HUES6 (cell line): ENCODE results near the gene KDM4F.

ENCODE experiments used
- H3K27ac ChIP-seq: 2 replicates; pipeline ENCODE4 v1.7.0; 2013; ENCODE audit warnings: low read depth, mild to moderate bottlenecking, low read length, inconsistent platforms
- H3K27me3 ChIP-seq: 2 replicates; pipeline ENCODE4 v1.6.1; 2013; ENCODE audit warnings: low read length; ENCODE audit not compliant: control insufficient read depth, insufficient read depth
- H3K36me3 ChIP-seq: 2 replicates; pipeline ENCODE4 v1.6.1; 2013; ENCODE audit warnings: low read length; ENCODE audit not compliant: control insufficient read depth, insufficient read depth
- H3K4me1 ChIP-seq: 2 replicates; pipeline ENCODE4 v1.6.1; 2013; ENCODE audit warnings: low read length; ENCODE audit not compliant: control insufficient read depth, insufficient read depth
- H3K4me3 ChIP-seq: 2 replicates; pipeline ENCODE4 v1.5.1; 2013; ENCODE audit warnings: low read depth, low read length
- H3K9ac ChIP-seq: one replicate; pipeline ENCODE4 v1.6.1; 2013; ENCODE audit warnings: mild to moderate bottlenecking, low read length
- H3K9me3 ChIP-seq: 2 replicates; pipeline ENCODE4 v1.6.1; 2013; ENCODE audit warnings: low read depth, low read length; ENCODE audit not compliant: control insufficient read depth, insufficient read depth

The KDM4F gene

DNA sequence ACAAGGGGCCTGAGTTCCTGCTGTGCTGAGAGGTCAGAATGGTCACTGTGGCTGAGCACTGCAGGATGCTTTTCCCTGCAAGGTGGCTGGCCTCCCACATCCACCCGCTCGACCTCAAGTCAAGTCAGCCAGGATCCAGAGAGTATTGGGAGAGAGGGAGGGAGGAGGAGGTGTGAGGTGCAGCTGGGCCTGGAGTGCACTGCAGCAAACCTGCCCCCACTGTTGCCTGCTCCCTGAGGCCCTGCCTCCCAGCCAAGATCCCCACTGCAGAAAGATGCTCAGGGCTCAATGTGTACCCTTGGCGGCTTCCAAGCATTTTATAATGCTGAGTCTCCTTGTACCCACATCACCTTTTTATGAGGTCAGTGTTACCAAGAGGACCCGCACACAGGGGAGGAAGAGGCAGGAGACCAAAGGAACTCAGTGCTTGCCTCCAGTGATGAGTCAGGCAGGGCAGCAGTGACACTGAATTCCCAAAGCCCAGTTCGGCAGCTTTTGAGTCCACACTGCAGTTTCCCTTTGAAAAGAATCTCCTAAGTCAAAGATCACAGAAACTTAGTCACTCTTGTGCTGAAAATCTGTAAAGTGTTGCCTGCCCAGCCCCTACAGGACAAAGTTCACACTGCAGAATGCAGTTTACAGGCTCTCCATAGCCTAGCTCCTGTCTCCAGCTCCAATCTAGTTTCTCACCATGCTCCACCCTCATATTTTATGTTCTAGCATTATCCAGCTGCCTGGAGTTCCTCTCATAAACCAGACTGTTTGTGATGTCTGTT is 43.5 kb downstream of the KDM4F start:
- Histone ChIP-seq H3K27ac (no peak overlapping the region), H3K9me3 (no peaks in the 10 kb centered on the region), H3K36me3 (no peaks in the 10 kb centered on the region), H3K27me3 (peaks cover 47% of the 10 kb centered on the region), H3K4me3 (no peak overlapping the region), H3K4me1 (peaks cover 7% of the 10 kb centered on the region), H3K9ac (no peak overlapping the region)

DNA sequence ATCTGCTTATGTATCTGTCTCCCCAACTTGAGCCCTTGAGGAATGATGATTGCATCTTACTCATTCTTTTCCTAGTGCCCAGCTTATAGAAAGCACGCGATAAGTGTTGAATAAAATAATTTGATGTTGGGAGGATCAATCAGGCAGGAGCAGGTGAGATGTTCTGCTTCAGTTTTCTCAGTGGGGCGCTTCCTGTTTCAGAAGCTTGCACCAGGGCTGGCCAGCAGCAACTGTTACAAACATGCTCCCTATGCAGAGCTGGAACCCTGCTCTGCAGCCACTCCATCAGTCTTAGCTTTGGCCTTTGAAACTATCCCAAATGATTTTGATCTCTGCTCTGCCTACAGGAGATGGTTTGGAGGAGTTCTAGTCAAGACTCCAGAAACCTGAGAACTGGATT is 44.3 kb downstream of the KDM4F start:
- Histone ChIP-seq H3K9me3 (no peaks in the 10 kb centered on the region), H3K4me1 (peaks cover 7% of the 10 kb centered on the region), H3K27me3 (peaks cover 41% of the 10 kb centered on the region), H3K4me3 (no peak overlapping the region), H3K9ac (no peak overlapping the region), H3K27ac (no peak overlapping the region), H3K36me3 (no peaks in the 10 kb centered on the region)

DNA sequence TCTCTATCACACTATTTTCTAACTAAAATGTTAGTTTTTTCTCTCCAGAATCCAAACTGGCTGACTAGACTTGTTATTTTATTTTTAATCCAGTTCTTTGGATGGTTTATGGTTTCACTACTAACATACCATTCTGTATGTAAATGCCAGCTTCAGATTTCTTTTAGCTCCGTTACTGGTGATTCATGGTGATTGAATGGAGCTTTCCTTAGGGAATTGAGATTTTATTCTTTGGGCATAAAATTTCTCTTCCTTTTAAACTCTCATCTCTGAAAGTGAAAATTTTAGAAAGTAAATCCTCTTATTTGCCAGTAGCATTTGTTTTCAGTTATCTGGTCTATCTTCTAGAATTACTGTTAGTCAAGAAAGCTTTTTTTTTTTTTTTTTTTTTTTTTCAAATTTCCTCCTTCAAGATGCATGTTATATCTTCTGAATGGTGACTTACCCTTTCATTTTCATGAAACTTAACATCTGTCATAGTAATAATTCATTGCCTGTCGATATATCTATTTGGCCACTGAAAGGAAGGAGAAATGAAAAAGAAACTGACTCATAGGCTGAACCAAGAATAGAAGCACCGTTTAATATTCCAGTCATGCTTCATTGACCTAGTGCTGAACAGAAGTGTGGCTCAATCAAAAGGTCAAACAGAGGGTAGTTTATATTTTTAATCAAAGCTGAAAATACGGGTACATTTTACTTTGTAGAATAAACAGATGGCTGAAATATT is 46.8 kb downstream of the KDM4F start:
- Histone ChIP-seq H3K36me3 (no peaks in the 10 kb centered on the region), H3K4me1 (no peaks in the 10 kb centered on the region), H3K27ac (no peak overlapping the region), H3K4me3 (no peak overlapping the region), H3K9ac (no peak overlapping the region), H3K27me3 (peaks cover 19% of the 10 kb centered on the region), H3K9me3 (no peaks in the 10 kb centered on the region)

DNA sequence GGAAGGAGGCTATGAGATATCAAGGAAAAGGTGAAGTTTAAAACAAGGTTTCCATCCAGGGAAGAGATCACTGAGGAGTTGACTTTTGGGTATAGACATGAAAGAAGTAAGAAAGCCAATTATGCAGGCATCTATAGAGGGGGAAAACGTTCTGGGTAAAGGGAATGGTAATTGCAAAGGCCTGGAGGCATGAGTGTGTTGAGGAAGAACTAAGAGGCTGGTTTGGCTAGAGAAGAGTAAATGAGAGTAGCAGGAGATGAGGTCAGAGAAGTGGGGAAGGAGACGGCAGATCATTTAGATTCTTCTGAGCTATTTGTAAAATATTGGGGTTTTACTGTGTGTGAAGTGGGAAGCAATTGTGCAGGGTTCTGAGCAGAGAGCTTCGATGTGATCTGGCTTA is 48.0 kb downstream of the KDM4F start:
- no peak overlapping the region for H3K9ac ChIP-seq

DNA sequence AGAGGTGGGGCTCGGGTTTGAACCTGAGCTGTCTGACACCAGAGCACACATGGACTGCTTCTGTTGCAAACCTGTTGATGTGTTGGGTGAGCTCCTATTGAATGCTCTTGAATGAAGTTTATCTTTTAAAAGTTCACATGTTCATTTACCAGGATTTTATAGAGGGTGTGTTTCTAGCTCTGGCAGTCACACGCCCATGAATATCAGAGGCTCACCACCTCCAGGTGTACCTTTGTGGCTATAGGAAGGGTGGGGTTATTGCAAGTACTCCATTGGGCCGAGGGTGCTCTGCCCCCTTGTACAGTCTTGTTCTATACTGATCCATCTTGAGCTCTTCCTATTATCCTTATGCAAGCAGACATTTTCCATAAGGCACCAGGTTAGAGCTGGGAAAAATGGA is 49.6 kb downstream of the KDM4F start:
- no peaks in the 10 kb centered on the region; the same call in 1 of the 2 replicates for H3K27me3 ChIP-seq
- no peaks in the 10 kb centered on the region for H3K36me3 ChIP-seq
- no peaks in the 10 kb centered on the region for H3K9me3 ChIP-seq

More for the DNA sequence above, 48.0 kb downstream of the KDM4F start:
- no peak overlapping the region for H3K4me3 ChIP-seq
- H3K36me3 ChIP-seq: no peaks in the 10 kb centered on the region
- H3K4me1 ChIP-seq: no peaks in the 10 kb centered on the region
- H3K9me3 ChIP-seq: no peaks in the 10 kb centered on the region
- peaks cover 7% of the 10 kb centered on the region for H3K27me3 ChIP-seq
- no peak overlapping the region for H3K27ac ChIP-seq

DNA sequence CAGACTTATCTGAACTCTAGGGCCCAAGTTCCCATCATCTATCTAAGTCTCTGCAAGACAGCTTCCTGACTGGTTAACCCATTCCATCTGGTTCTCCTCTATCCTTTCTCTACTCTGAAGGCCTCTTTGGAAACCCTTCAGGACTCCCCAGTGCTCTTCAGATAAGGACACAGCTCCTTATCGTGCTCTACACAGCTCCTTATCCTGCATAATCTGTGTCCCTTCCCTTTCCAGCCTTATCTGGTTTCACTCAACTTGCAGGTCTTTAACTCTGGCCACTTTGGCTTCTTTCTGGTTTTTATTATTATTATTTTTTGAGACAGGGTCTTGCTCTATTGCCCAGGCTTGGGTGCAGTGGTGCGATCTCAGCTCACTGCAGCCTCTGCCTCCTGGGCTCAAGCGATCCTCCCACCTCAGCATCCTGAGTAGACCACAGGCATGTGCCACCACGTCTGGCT is 51.0 kb downstream of the KDM4F start:
- Histone ChIP-seq H3K36me3 (no peaks in the 10 kb centered on the region), H3K27ac (no peak overlapping the region)

More for the DNA sequence above, 49.6 kb downstream of the KDM4F start:
- H3K4me3 ChIP-seq: no peak overlapping the region
- no peak overlapping the region for H3K27ac ChIP-seq
- H3K9ac ChIP-seq: no peak overlapping the region
- no peaks in the 10 kb centered on the region for H3K4me1 ChIP-seq

More for the DNA sequence above, 51.0 kb downstream of the KDM4F start:
- H3K4me1 ChIP-seq: no peaks in the 10 kb centered on the region
- no peaks in the 10 kb centered on the region for H3K9me3 ChIP-seq
- H3K9ac ChIP-seq: no peak overlapping the region
- H3K27me3 ChIP-seq: no peaks in the 10 kb centered on the region; the same call in 1 of the 2 replicates
- no peak overlapping the region for H3K4me3 ChIP-seq
